Neural cell (in vitro differentiated cells): Measurements from ENCODE around the gene CERT1. TPM values are rescaled to one million over a fixed set of nuclear protein-coding genes. Genes with fewer than 3 reads are reported as not detected.

Source experiments
- H2AFZ ChIP-seq: fragments of 200-600, 300-800 bp; sonication (generic), shearing (Covaris generic); 2 replicates; pipeline ENCODE4 v1.6.0; 2014; ENCODE audit warnings: low read depth, mild to moderate bottlenecking, antibody characterized with exemption, low read length, moderate library complexity
- H3F3A ChIP-seq: fragments of 200-600 bp; shearing (Covaris generic); 2 replicates; pipeline ENCODE4 v1.6.1; 2016; ENCODE audit warnings: mild to moderate bottlenecking, moderate library complexity, mixed read lengths, antibody characterized with exemption, low read length; ENCODE audit not compliant: insufficient read depth, poor library complexity, severe bottlenecking
- H3K27ac ChIP-seq: fragments of 200-600, 300-800 bp; sonication (generic), shearing (Covaris generic); 2 replicates; pipeline ENCODE4 v1.5.1; 2014; ENCODE audit warnings: mild to moderate bottlenecking, low read length, moderate library complexity
- H3K27me3 ChIP-seq: fragments of 300-800, 200-600 bp; sonication (generic), shearing (Covaris generic); 2 replicates; pipeline ENCODE4 v1.6.0; 2014; ENCODE audit warnings: mild to moderate bottlenecking, low read depth, low read length, moderate library complexity; ENCODE audit not compliant: insufficient read depth
- H3K36me3 ChIP-seq: fragments of 300-800, 200-600 bp; sonication (generic), shearing (Covaris generic); 2 replicates; pipeline ENCODE4 v1.5.1; 2014; ENCODE audit warnings: mild to moderate bottlenecking, antibody characterized with exemption, low read length, moderate library complexity; ENCODE audit not compliant: insufficient read depth
- H3K4me2 ChIP-seq: fragments of 300-800, 200-600 bp; sonication (generic), shearing (Covaris generic); 2 replicates; pipeline ENCODE4 v1.6.0; 2014; ENCODE audit warnings: mild to moderate bottlenecking, low read length
- H3K4me3 ChIP-seq: fragments of 300-800, 200-600 bp; sonication (generic), shearing (Covaris generic); 2 replicates; pipeline ENCODE4 v1.5.1; 2014; ENCODE audit warnings: mild to moderate bottlenecking, low read length, moderate library complexity
- H3K79me2 ChIP-seq: fragments of 200-600 bp; shearing (Covaris generic); replicated peaks from 2 replicates; pipeline ENCODE4 v1.6.0; 2014; ENCODE audit warnings: mild to moderate bottlenecking, low read length, moderate library complexity; ENCODE audit not compliant: insufficient read depth
- H3K9ac ChIP-seq: fragments of 300-800, 200-600 bp; sonication (generic), shearing (Covaris generic); 2 replicates; pipeline ENCODE4 v1.6.1; 2016; ENCODE audit warnings: mild to moderate bottlenecking, low read length, mixed read lengths
- H3K9me2 ChIP-seq: fragments of 200-600 bp; shearing (Covaris generic); 2 replicates; pipeline ENCODE4 v1.6.1; 2016; ENCODE audit warnings: mild to moderate bottlenecking, low read length, mixed read lengths; ENCODE audit not compliant: insufficient read depth
- H3K9me3 ChIP-seq: fragments of 200-600, 300-800 bp; sonication (generic), shearing (Covaris generic); 2 replicates; pipeline ENCODE4 v1.6.1; 2016; ENCODE audit warnings: mild to moderate bottlenecking, mixed run types, low read length, moderate library complexity, mixed read lengths
- H4K20me1 ChIP-seq: fragments of 200-600 bp; shearing (Covaris generic); 2 replicates; pipeline ENCODE4 v1.6.1; 2016; ENCODE audit warnings: mild to moderate bottlenecking, mixed run types; ENCODE audit not compliant: insufficient read depth
- EP300 ChIP-seq: fragments of 450-650 bp; conservative IDR thresholded peaks from 2 replicates; pipeline ENCODE4 v1.6.1; 2014; ENCODE audit warnings: antibody characterized with exemption, mild to moderate bottlenecking, moderate library complexity; ENCODE audit not compliant: poor library complexity, severe bottlenecking
- EZH2 ChIP-seq: fragments of 200-600, 300-800 bp; shearing (Covaris generic), sonication (generic); IDR thresholded peaks from 2 replicates; pipeline ENCODE4 v1.6.1; 2014; ENCODE audit warnings: antibody characterized with exemption, low read length, borderline replicate concordance, mild to moderate bottlenecking; ENCODE audit not compliant: insufficient read depth, poor library complexity, severe bottlenecking
- MXI1 ChIP-seq: fragments of 450-650 bp; conservative IDR thresholded peaks from 2 replicates; pipeline ENCODE4 v1.6.1; 2014; ENCODE audit warnings: antibody characterized with exemption, mild to moderate bottlenecking; ENCODE audit not compliant: poor library complexity, severe bottlenecking
- POLR2AphosphoS5 ChIP-seq: IDR thresholded peaks from 2 replicates; pipeline ENCODE4 v1.6.1; 2012
- RAD21 ChIP-seq: fragments of 450-650 bp; conservative IDR thresholded peaks from 2 replicates; pipeline ENCODE4 v1.6.1; 2014; ENCODE audit warnings: antibody characterized with exemption, mild to moderate bottlenecking, moderate library complexity
- SMC3 ChIP-seq: fragments of 450-650 bp; conservative IDR thresholded peaks from 2 replicates; pipeline ENCODE4 v1.6.1; 2014; ENCODE audit warnings: antibody characterized with exemption, mild to moderate bottlenecking, moderate library complexity; ENCODE audit not compliant: poor library complexity
- TAF1 ChIP-seq: IDR thresholded peaks from 2 replicates; pipeline ENCODE4 v1.6.1; 2012; ENCODE audit warnings: low read depth
- polyA plus RNA-seq: library from polyadenylated mRNA; depleted of rRNA; stranded (reverse); fragments of >200 nt; gene quantifications from 2 replicates; pipeline ENCODE4 v1.2.3, GENCODE V29; 2014
- TF ChIP-seq, protein P1 (sequence below): IDR thresholded peaks from 2 replicates; pipeline ENCODE4 v1.6.1; 2012; ENCODE audit warnings: borderline replicate concordance
- TF ChIP-seq, protein P2 (sequence below): fragments of 450-650 bp; IDR thresholded peaks from 2 replicates; pipeline ENCODE4 v1.5.1; 2014; ENCODE audit warnings: antibody characterized with exemption, mild to moderate bottlenecking, moderate library complexity; ENCODE audit not compliant: poor library complexity, severe bottlenecking

CERT1 gene
- polyA plus RNA-seq, 1 donor from 2014 or later, result 24.3 TPM

DNA sequence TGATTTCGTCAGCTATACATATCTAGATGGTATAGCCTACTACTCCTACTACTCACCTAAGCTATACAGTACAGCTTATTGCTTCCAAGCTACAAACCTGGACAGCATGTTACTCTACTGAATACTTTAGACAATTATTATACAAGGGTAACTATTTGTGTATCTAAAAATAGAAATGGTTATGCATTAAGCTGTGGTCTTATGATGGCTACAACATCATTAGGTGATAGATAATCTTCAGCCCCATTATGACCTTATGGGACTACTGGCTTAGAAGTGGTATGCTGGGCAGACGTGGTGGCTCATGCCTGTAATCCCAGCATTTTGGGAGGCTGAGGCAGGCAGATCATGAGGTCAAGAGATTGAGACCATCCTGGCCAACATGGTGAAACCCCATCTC is 40.2 kb downstream of the CERT1 start:
- Histone ChIP-seq H3K4me2 (no peak overlapping the region), H2AFZ (no peak overlapping the region), H3K4me3 (no peak overlapping the region), H3K27me3 (no peaks in the 10 kb centered on the region), H3K79me2 (peaks cover 41% of the 10 kb centered on the region), H3K9ac (no peak overlapping the region), H3K36me3 (no peaks in the 10 kb centered on the region), H3K27ac (no peak overlapping the region), H3F3A (no peaks in the 10 kb centered on the region), H3K9me3 (no peaks in the 10 kb centered on the region), H4K20me1 (no peaks in the 10 kb centered on the region), H3K9me2 (no peaks in the 10 kb centered on the region)
- TF ChIP-seq RAD21 (no peak), TAF1 (no peak), SMC3 (no peak)

DNA sequence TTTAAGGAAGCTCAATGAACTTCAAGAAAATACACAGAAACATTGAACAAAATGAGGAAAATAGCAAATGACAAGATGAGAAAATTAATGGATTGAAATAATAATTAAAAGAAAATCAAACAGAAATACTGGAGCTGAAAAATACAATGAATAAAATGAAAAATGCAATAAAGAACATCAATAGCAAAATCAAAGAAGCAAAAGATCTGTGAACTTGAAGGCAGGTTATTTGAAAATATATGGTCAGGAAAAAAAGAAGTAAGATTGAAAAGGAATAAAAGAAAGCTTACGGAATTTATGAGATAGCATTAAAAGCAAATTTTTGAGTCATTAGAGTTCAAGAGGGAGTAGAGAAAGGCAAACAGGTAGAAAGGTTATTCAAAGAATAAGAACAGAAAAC is 42.4 kb downstream of the CERT1 start:
- no peaks in the 10 kb centered on the region for H3K36me3 ChIP-seq
- H3K9me2 ChIP-seq, result no peaks in the 10 kb centered on the region
- H3K27me3 ChIP-seq, result no peaks in the 10 kb centered on the region
- H3K9me3 ChIP-seq, result no peaks in the 10 kb centered on the region
- H2AFZ ChIP-seq, result no peak overlapping the region
- no peak overlapping the region for H3K4me3 ChIP-seq
- no peak overlapping the region for H3K27ac ChIP-seq
- no peak overlapping the region for H3K9ac ChIP-seq
- H3K4me2 ChIP-seq, result no peak overlapping the region
- TF ChIP-seq MXI1, result no peak
- TF ChIP-seq EZH2, result no peak
- no peak for TF ChIP-seq POLR2AphosphoS5
- TF ChIP-seq, protein P1, sequence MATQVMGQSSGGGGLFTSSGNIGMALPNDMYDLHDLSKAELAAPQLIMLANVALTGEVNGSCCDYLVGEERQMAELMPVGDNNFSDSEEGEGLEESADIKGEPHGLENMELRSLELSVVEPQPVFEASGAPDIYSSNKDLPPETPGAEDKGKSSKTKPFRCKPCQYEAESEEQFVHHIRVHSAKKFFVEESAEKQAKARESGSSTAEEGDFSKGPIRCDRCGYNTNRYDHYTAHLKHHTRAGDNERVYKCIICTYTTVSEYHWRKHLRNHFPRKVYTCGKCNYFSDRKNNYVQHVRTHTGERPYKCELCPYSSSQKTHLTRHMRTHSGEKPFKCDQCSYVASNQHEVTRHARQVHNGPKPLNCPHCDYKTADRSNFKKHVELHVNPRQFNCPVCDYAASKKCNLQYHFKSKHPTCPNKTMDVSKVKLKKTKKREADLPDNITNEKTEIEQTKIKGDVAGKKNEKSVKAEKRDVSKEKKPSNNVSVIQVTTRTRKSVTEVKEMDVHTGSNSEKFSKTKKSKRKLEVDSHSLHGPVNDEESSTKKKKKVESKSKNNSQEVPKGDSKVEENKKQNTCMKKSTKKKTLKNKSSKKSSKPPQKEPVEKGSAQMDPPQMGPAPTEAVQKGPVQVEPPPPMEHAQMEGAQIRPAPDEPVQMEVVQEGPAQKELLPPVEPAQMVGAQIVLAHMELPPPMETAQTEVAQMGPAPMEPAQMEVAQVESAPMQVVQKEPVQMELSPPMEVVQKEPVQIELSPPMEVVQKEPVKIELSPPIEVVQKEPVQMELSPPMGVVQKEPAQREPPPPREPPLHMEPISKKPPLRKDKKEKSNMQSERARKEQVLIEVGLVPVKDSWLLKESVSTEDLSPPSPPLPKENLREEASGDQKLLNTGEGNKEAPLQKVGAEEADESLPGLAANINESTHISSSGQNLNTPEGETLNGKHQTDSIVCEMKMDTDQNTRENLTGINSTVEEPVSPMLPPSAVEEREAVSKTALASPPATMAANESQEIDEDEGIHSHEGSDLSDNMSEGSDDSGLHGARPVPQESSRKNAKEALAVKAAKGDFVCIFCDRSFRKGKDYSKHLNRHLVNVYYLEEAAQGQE, result no peak
- TF ChIP-seq SMC3, result no peak
- TF ChIP-seq RAD21, result no peak
- TF ChIP-seq, protein P2, sequence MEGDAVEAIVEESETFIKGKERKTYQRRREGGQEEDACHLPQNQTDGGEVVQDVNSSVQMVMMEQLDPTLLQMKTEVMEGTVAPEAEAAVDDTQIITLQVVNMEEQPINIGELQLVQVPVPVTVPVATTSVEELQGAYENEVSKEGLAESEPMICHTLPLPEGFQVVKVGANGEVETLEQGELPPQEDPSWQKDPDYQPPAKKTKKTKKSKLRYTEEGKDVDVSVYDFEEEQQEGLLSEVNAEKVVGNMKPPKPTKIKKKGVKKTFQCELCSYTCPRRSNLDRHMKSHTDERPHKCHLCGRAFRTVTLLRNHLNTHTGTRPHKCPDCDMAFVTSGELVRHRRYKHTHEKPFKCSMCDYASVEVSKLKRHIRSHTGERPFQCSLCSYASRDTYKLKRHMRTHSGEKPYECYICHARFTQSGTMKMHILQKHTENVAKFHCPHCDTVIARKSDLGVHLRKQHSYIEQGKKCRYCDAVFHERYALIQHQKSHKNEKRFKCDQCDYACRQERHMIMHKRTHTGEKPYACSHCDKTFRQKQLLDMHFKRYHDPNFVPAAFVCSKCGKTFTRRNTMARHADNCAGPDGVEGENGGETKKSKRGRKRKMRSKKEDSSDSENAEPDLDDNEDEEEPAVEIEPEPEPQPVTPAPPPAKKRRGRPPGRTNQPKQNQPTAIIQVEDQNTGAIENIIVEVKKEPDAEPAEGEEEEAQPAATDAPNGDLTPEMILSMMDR, result no peak
- no peak for TF ChIP-seq EP300
- TF ChIP-seq TAF1, result no peak
- H3K79me2 ChIP-seq, result peaks cover 38% of the 10 kb centered on the region
- no peaks in the 10 kb centered on the region for H3F3A ChIP-seq
- no peaks in the 10 kb centered on the region for H4K20me1 ChIP-seq

DNA sequence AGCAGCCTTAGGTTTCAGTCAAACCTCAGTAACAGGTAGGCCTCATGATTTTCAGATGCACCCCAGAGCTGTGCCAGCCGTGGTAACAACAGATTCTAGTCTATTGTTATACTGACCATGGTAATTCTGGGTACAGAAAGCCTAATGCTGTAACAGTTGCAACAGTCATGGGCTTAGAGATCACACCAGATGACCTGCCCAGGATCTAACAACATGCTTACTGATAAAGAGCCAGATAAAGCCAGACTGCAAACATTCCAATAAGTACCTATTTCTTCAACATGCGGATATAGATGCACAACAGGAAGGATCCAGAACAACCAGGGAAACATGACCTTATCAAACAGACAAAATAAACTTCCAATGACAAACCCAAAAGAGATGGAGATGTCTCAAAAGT is 42.8 kb downstream of the CERT1 start:
- H3K9me2 ChIP-seq, result no peaks in the 10 kb centered on the region
- no peak overlapping the region for H3K27ac ChIP-seq
- no peak overlapping the region for H3K9ac ChIP-seq
- no peaks in the 10 kb centered on the region for H3K9me3 ChIP-seq
- no peak for TF ChIP-seq EZH2
- H3K4me3 ChIP-seq, result no peak overlapping the region
- no peaks in the 10 kb centered on the region for H3K36me3 ChIP-seq
- H3K79me2 ChIP-seq, result peaks cover 38% of the 10 kb centered on the region
- no peaks in the 10 kb centered on the region for H3K27me3 ChIP-seq
- no peaks in the 10 kb centered on the region for H4K20me1 ChIP-seq
- no peak overlapping the region for H3K4me2 ChIP-seq
- no peak overlapping the region for H2AFZ ChIP-seq
- H3F3A ChIP-seq, result no peaks in the 10 kb centered on the region
